RPMI8226 (cell line): Measurements from ENCODE around the gene ANTXR2.

Experiments
- DNase-seq: peaks from one replicate; pipeline ENCODE4 v3.0.0-alpha.2; 2015

ANTXR2 gene

GRCh38 chr4:79979785-79980437, 93.1 kb downstream of the ANTXR2 start:
- no peak for DNase-seq

DNA sequence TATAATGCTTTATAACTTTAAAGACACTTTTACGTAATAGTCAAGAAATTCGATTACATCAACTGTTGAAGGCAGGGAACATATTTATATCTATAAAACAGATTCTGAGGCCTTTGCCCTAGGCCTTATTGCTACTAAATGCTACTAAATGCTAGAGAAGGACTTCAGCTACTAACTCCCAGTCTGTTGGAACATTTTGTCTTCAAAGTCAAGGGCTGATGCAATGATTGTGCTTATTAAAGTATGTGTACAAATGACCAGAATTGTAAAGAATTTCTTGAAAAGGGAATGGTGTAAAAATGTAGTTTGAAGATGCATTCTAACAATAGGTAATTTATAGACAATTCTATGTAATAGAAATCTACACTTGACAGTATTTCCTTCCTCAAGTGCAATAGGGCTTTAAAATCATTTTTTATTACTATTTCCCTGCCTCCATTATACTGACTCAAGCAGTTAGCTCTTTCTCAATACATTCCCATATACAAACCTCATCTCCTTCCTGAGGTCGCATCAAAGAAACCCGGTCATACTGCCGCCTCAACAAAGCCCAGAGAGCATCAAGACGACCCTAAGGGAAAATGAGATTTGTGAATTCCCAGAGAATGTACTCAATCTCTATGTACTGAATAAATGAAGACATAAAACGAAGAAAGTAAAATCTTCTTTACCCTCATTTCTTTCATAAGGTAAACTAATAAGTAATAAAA, 95.7 kb downstream of the ANTXR2 start:
- no peak for DNase-seq

- no peak for DNase-seq
Measured at GRCh38 chr4:79964400-79965211, 108.4 kb downstream of the ANTXR2 start.

DNA sequence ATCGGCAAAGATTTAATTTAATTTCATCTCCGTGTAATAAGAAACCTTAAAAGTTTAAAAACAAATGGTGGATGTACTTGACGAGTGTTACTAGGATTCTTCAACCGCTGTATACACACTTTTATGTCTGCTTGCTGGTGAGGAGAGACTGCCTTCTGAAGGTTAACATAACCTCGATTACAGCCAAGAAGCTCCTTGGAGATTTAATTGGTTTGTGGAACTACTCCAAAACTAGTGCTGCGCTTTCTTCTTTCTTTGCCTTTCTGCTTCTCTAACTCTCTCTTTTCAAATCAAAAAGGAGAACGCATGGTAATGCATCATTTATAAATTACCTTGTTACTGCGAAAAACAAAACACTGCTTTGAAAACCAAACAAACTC, 109.0 kb downstream of the ANTXR2 start:
- no peak for DNase-seq

- no peak for DNase-seq
Measured at GRCh38 chr4:79959652-79960051, 113.4 kb downstream of the ANTXR2 start.

GRCh38 chr4:79958466-79959264, 114.4 kb downstream of the ANTXR2 start:
- no peak for DNase-seq

- no peak for DNase-seq
Measured at GRCh38 chr4:79949178-79949577, 123.9 kb downstream of the ANTXR2 start.

DNA sequence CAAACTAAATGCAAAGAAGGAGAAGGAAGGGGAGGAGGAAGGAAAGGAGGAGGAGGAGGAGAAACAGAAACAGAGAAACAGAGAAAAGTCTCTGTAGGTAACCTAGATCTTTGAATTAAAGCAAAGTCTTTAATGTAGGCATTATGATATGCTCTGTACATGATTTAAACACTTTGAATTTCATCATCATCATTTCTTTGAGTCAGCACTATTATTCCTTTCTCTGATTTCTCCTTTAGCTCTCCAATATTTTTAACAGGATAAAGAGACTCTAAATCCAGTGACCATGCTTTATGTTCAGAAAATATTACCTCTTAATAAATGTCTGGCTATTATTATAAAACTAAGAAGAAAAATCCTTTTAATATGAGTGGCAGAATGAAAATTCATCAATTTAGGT, 124.3 kb downstream of the ANTXR2 start:
- DNase-seq: no peak

DNA sequence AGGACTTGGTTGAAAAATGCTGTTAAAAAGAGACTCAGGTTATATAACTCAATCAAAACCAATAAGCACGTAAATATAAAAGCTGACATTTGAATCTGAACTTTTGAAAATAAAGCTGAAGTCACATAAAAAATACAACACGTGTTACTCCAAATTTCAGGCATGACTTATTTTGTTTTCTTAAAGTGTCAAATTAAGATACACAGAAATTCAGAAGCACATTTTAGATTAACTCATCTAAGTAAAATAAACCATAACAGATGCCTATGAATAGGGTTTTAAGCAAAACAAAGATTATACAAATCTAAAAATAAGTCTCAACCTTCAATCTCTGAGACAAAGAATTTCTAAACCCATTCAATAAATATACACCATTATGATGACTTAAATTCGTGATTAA, 124.8 kb downstream of the ANTXR2 start:
- DNase-seq: no peak

DNA sequence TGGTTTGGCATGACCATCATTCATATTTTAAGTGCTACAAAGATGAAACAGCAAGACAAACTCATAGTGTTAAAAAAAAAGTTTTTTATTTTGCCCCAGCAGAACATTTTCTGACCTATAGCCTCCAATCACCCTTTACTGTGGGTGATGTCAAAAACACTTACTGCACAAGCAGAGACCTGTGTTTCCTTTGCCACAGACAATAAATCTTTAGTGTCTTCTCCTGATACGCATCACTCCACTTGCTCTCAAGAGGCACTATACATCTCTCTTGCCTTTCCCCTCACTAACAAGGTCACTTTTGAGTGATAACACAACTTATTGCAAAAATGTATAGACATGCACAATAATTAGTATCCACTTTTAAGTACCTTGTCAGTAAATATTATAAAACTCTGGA, 125.6 kb downstream of the ANTXR2 start:
- DNase-seq: no peak

GRCh38 chr4:79935274-79935673, 137.8 kb downstream of the ANTXR2 start:
- DNase-seq: no peak

DNA sequence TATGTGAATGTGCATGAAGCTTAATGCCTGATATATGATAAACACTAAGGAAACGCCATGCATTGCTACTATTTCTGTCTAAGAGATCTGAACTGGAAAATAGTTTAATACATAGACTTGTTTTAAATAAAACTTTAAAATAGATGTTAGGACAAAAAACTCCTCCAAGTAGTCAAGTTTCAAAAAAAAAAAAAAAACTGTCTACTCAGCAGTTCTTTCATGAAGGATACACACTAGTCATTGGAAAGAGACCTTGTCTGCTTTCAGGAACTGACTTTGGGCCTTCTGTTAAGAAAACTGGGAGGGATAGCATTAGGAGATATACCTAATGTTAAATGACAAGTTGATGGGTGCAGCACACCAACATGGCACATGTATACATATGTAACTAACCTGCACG, 138.4 kb downstream of the ANTXR2 start:
- no peak for DNase-seq

DNA sequence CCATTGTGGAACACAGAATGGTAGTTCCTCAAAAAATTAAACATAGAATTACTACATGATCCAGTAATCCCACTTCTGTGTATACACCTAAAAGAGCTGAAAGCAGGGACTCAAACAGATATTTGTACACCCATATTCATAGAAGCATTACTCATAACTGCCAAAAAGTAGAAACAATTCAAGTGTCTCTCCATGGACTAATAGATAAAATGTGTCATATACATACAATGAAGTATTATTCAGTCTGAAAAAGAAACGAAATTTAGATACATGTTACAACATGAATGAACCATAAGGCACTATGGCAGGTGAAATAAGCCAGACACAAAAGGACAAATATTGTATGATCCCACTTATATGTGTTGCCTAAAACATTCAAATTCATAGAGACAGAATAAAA, 145.1 kb downstream of the ANTXR2 start:
- DNase-seq: no peak

DNA sequence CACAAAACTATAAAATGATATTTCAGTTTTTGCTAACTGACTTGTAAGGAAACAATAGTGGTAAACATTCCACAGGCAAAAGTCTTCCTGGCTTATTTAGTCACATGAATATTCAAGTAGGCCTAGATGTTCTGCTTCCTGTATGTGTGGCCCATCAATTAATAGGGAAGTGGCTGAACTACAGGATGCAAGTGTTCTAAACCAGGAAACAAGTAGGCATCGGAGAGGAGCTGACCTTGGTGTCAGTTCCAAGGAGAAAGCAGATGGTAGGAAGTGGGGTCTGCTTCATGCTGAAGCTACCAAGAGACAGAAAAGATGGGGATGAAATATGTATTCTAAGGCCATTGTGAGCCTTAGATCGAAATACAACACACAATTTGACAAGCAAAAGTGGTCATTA, 149.7 kb downstream of the ANTXR2 start:
- no peak for DNase-seq

DNA sequence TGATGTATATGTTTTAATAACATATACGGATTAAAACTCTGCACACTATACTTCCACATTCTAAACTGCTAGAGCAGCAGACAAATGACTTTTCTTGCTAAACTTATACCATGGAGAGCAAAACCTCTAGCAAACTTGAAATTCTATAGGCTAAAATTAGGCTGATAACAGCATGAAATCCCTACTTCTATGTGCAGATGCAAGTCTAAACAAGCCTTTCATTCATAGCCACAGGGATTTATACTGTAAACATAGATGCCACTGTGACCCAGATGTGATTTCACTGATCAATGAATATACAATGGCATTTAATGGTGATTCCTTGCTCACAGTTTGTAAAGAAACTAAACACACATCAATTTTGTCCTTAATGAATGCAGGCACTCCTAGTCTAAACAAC, 151.0 kb downstream of the ANTXR2 start:
- no peak for DNase-seq

GRCh38 chr4:79920163-79920853, 152.7 kb downstream of the ANTXR2 start:
- DNase-seq: no peak

- DNase-seq: no peak
Measured at GRCh38 chr4:79918292-79918691, 154.7 kb downstream of the ANTXR2 start.

DNA sequence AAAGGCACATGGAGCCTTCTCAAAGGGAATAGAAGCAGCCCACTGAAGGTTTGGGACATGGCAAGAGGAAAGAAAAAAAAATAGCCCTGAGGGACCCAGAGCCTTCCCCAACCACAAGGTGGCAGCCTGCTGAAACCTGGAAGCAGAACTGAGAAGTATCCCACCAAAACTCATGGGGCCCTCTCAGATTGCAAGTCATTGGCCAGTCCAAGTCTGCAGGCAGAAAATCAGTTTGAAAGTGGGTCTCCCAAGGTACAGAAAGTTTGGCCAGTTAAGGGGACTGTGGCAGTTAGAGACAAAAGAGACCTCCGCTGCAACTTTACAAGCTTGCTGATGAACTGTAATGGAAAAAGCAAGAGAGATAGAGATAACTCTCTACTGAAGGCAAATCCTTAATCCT, 155.8 kb downstream of the ANTXR2 start:
- peak; percentile 39 for DNase-seq

GRCh38 chr4:79915246-79915645, 157.8 kb downstream of the ANTXR2 start:
- DNase-seq: no peak

GRCh38 chr4:79913581-79913980, 159.4 kb downstream of the ANTXR2 start:
- DNase-seq: no peak

- no peak for DNase-seq
Measured at GRCh38 chr4:79907001-79907400, 166.0 kb downstream of the ANTXR2 start.

DNA sequence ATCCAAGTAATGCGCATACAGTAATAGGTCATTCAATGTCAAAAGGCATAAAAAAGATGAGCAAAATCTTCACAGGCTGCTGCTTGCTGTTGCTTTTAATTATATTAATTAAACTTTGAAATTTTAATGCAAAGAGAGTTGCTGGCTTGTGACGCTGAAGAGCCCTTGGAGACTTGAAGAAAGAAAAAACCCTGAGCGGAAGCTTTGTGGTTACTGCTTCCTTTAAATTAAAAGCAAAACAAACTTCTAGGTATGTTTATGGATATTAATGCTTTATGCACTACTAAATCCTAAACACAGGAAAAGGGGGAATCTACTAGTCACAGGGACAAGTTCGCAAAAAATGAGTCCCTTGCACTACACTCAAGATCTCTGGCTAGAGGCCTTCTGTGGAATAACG, 166.7 kb downstream of the ANTXR2 start:
- DNase-seq: no peak

DNA sequence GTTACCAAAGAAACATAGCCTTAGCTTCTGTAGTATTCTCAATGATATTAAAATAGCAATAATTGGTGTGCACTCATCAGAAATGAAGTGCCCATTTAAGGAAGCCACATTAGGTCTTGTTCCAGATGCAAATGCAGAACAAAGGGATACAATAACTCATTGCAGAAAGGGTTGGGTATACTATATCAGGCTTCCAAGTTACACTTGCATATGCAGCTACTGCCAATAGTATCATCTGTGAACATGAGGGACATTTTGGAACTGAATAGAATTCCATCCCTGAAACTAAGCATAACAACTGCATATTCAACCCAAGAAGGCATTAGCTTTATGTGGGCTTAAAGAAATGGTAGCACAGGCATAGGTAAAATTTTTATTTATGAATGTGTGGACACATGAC, 167.8 kb downstream of the ANTXR2 start:
- no peak for DNase-seq
